Measurements from ENCODE around the gene DHRSX.

Gene DHRSX

GRCh38 chrX:2492531-2493218 is 8.1 kb downstream of the DHRSX start:
- no peak for TF ChIP-seq CTCF (IDR thresholded peaks at IDR 0.05; ENCODE audit: poor library complexity, severe bottlenecking)
- ATAC-seq (ENCODE audit: low read depth) (no peak), DNase-seq (ENCODE audit: low spot score) (peak; percentile 5)
- H3K27ac ChIP-seq (ENCODE audit: poor library complexity, severe bottlenecking): no peak overlapping the region
- H3K36me3 ChIP-seq (ENCODE audit: low read depth): peaks cover 60% of the 10 kb centered on the region
- peaks cover 3% of the 10 kb centered on the region for H3K4me1 ChIP-seq (ENCODE audit: insufficient read depth, poor library complexity, severe bottlenecking)
- no peaks in the 10 kb centered on the region for H3K9me3 ChIP-seq (ENCODE audit: severe bottlenecking)
- H3K27me3 ChIP-seq (ENCODE audit: insufficient read depth, poor library complexity, severe bottlenecking): no peaks in the 10 kb centered on the region
- H3K4me3 ChIP-seq (ENCODE audit: severe bottlenecking): no peak overlapping the region

- H3K4me3 ChIP-seq (ENCODE audit: severe bottlenecking): no peak overlapping the region
- no peak for TF ChIP-seq CTCF (IDR thresholded peaks at IDR 0.05; ENCODE audit: poor library complexity, severe bottlenecking)
- peaks cover 58% of the 10 kb centered on the region for H3K36me3 ChIP-seq (ENCODE audit: low read depth)
- ATAC-seq (ENCODE audit: low read depth): no peak
- H3K9me3 ChIP-seq (ENCODE audit: severe bottlenecking): no peaks in the 10 kb centered on the region
- no peaks in the 10 kb centered on the region for H3K4me1 ChIP-seq (ENCODE audit: insufficient read depth, poor library complexity, severe bottlenecking)
- H3K27me3 ChIP-seq (ENCODE audit: insufficient read depth, poor library complexity, severe bottlenecking): no peaks in the 10 kb centered on the region
- DNase-seq (ENCODE audit: low spot score): peak; percentile 70
- H3K27ac ChIP-seq (ENCODE audit: poor library complexity, severe bottlenecking): no peak overlapping the region
Observed at GRCh38 chrX:2490634-2491033, 10.1 kb downstream of the DHRSX start.

- peaks cover 5% of the 10 kb centered on the region for H3K4me1 ChIP-seq (ENCODE audit: insufficient read depth, poor library complexity, severe bottlenecking)
- no peak overlapping the region for H3K4me3 ChIP-seq (ENCODE audit: severe bottlenecking)
- H3K36me3 ChIP-seq (ENCODE audit: low read depth): peaks cover 55% of the 10 kb centered on the region
- ATAC-seq (ENCODE audit: low read depth) (no peak), DNase-seq (ENCODE audit: low spot score) (peak; percentile 73)
- H3K9me3 ChIP-seq (ENCODE audit: severe bottlenecking): no peaks in the 10 kb centered on the region
- TF ChIP-seq CTCF (IDR thresholded peaks at IDR 0.05; ENCODE audit: poor library complexity, severe bottlenecking): no peak
- no peaks in the 10 kb centered on the region for H3K27me3 ChIP-seq (ENCODE audit: insufficient read depth, poor library complexity, severe bottlenecking)
- no peak overlapping the region for H3K27ac ChIP-seq (ENCODE audit: poor library complexity, severe bottlenecking)
Observed at GRCh38 chrX:2489446-2490445, 11.0 kb downstream of the DHRSX start.

GRCh38 chrX:2488621-2489285 is 12.0 kb downstream of the DHRSX start:
- Histone ChIP-seq H3K4me1 (ENCODE audit: insufficient read depth, poor library complexity, severe bottlenecking) (peaks cover 5% of the 10 kb centered on the region), H3K4me3 (ENCODE audit: severe bottlenecking) (no peak overlapping the region), H3K36me3 (ENCODE audit: low read depth) (peaks cover 48% of the 10 kb centered on the region), H3K27ac (ENCODE audit: poor library complexity, severe bottlenecking) (no peak overlapping the region), H3K9me3 (ENCODE audit: severe bottlenecking) (no peaks in the 10 kb centered on the region), H3K27me3 (ENCODE audit: insufficient read depth, poor library complexity, severe bottlenecking) (no peaks in the 10 kb centered on the region)
- ATAC-seq (ENCODE audit: low read depth) (no peak), DNase-seq (ENCODE audit: low spot score) (peak; percentile 73)
- no peak for TF ChIP-seq CTCF (IDR thresholded peaks at IDR 0.05; ENCODE audit: poor library complexity, severe bottlenecking)

Measured in RWPE2 (cell line).